HG03060 (cell line): ENCODE results near the gene DCLRE1C.
"Not testable (repeated sequence)": the region's sequence is repeated elsewhere in the genome, so short reads cannot be mapped to it uniquely, and the experiment has no call there.

ENCODE experiments used
- ATAC-seq: cut with Tn5 transposase; IDR thresholded peaks from one replicate; pipeline ENCODE4 v1.9.1; 2021; ENCODE audit warnings: low read depth, moderate number of reproducible peaks; ENCODE audit not compliant: unreplicated experiment

DCLRE1C gene

GRCh38 chr10:14891151-14891550 is 62.7 kb downstream of the DCLRE1C start:
- ATAC-seq, result no peak

GRCh38 chr10:14889318-14889717 is 64.6 kb downstream of the DCLRE1C start:
- no peak for ATAC-seq

GRCh38 chr10:14884082-14884481 is 69.8 kb downstream of the DCLRE1C start:
- ATAC-seq, result no peak

GRCh38 chr10:14880229-14880628 is 73.7 kb downstream of the DCLRE1C start:
- no peak for ATAC-seq

- no peak for ATAC-seq
Measured at GRCh38 chr10:14879928-14880193, 74.0 kb downstream of the DCLRE1C start.

GRCh38 chr10:14879124-14879927 is 74.6 kb downstream of the DCLRE1C start:
- no peak for ATAC-seq

GRCh38 chr10:14878266-14879123 is 75.4 kb downstream of the DCLRE1C start, which contains the start of gene SUV39H2:
TSS of gene SUV39H2 (plus strand) at chr10:14878866. CDS start at chr10:14878889, 23 bp downstream.
- peak; percentile 80 for ATAC-seq

- ATAC-seq, result no peak
Measured at GRCh38 chr10:14876764-14877163, 77.1 kb downstream of the DCLRE1C start.

GRCh38 chr10:14875941-14876340 is 78.0 kb downstream of the DCLRE1C start:
- no peak for ATAC-seq

- peak; percentile 64 for ATAC-seq
Measured at GRCh38 chr10:14873090-14873760, 80.7 kb downstream of the DCLRE1C start.

- not testable (repeated sequence) for ATAC-seq
Measured at GRCh38 chr10:14864871-14865270, 89.0 kb downstream of the DCLRE1C start.

- not testable (repeated sequence) for ATAC-seq
Measured at GRCh38 chr10:14864466-14864865, 89.4 kb downstream of the DCLRE1C start.

GRCh38 chr10:14860791-14861190 is 93.1 kb downstream of the DCLRE1C start:
- ATAC-seq, result no peak

GRCh38 chr10:14859775-14860174 is 94.1 kb downstream of the DCLRE1C start:
- no peak for ATAC-seq

GRCh38 chr10:14859043-14859442 is 94.9 kb downstream of the DCLRE1C start:
- no peak for ATAC-seq

GRCh38 chr10:14858338-14858960 is 95.4 kb downstream of the DCLRE1C start:
- no peak for ATAC-seq

- ATAC-seq, result no peak
Measured at GRCh38 chr10:14855453-14855852, 98.4 kb downstream of the DCLRE1C start.

GRCh38 chr10:14852236-14852635 is 101.7 kb downstream of the DCLRE1C start:
- no peak for ATAC-seq
